NOMO-1 treated with DMSO at 0.1 percent for 48 hours (cell line): Measurements from ENCODE around the gene GIPC1.

ENCODE experiments used
- DNase-seq: peaks from one replicate; lab custom pipeline; 2025; ENCODE audit not compliant: unreplicated experiment; lab: John Stamatoyannopoulos, UW

Gene GIPC1

DNA sequence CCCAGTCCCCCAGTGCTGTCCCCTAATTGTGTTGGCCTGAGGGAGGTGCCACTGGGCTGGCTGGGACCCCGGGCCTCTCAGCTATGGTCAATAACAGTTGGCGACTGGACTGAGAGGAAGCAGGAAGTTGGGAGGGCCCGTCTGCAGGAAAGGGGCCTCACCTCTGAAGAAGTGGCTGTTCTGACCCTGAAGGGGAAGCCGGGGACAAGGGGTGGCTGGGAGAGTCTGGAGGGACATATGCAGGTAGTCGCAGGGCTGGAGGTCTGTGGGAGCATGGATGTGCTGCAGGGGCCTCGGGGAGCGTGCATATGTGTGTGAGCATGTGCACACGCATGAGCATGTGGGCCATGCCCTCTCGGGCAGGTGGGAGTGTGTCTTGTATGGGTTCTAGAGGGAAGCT is 56.9 kb downstream of the GIPC1 start:
- peak; percentile 16 for DNase-seq

DNA sequence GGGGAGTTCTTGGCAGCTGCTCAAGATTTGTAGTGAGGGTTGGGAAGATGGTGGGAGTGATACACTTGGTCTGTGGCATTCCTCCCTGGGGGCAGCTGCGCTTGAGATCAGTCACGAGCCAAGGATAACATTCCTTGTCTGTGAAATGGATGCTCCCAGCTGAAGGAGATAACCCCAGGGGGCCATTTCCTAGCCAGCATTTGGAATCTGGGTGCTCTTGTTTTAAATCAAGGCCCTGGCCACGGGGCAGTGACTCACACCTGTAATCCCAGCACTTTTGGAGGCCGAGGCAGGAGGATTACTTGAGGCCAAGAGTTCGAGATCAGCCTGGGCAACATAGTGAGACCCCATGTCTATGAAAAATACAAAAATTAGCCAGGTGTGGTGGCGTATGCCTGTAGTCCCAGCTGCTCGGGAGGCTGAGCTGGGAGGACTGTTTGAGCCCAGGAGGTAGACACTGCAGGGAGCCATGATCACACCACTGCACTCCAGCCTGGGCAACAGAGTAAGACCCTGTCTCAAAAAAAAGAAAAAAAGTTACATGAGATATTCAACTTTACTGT is 58.3 kb downstream of the GIPC1 start:
- DNase-seq: no peak

DNA sequence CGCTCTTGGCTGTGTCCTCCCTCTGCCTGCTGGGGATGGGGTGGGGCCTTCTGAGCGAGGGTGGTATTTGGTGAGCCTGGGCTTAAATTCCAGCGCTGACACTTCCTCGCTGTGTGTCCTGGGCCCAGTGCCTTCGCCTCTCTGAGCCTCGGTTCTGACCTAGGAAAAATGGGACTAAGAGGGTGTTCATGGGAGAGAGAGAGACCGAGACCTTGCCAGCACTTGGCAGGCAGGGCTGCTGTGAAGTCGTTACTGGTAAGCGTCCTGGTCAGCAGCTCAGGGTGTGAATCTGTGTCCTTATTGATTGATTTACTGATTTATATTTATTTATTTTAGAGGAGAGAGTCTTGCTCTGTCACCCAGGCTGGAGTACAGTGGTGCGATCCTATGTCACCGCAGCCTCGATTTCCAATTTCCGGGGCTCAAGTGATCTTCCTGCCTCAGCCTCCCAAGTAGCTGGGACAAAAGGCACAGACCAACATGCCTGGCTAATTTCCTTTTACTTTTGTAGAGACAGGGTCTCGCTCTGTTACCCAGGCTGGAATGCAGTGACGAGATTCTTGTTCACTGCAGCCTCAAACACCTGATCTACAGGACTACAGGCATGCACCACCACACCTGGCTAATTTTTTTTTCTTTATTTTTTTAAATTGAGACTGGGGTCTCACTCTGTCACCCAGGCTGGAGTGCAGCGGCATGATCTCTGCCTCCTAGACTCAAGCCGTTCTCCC is 60.4 kb downstream of the GIPC1 start:
- no peak for DNase-seq

DNA sequence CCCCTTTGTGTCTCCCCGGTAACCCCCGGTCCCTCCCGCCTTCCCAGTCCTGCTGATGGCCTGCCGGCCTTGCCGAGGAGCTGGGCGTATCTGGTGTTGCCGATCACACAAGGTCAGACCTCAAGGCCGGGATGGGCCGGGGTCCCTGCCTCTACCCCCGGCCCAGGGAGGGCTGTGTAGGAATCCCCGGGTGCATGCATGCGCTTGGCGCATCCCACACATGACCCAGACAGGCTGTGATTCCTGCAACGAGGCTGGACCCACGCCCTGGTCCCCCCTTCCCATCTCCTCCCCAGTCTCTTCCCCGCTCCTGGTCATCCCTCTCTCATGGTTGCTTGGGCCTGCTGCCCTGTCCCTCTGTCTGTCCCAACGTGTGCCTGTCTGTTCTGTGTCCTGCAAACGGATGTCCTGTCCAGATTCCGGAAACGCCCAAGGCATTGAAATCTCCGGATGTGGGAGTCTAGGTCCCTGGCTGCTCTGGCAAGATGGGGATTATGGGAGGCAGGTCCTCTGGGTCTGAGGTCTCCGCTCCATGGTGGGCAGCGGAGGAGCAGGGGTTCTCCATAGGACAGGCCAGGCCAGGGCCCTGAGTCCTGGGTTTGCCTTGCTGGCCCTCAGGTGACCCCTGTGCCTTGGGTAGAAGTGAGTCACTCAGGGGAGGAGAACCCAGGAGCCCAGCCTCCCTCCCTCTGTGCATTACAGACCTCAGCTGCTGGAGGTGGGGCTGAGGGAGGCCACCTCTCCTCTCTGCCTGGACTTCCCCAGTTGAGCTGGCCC is 61.2 kb downstream of the GIPC1 start:
- DNase-seq: peak; percentile 60

DNA sequence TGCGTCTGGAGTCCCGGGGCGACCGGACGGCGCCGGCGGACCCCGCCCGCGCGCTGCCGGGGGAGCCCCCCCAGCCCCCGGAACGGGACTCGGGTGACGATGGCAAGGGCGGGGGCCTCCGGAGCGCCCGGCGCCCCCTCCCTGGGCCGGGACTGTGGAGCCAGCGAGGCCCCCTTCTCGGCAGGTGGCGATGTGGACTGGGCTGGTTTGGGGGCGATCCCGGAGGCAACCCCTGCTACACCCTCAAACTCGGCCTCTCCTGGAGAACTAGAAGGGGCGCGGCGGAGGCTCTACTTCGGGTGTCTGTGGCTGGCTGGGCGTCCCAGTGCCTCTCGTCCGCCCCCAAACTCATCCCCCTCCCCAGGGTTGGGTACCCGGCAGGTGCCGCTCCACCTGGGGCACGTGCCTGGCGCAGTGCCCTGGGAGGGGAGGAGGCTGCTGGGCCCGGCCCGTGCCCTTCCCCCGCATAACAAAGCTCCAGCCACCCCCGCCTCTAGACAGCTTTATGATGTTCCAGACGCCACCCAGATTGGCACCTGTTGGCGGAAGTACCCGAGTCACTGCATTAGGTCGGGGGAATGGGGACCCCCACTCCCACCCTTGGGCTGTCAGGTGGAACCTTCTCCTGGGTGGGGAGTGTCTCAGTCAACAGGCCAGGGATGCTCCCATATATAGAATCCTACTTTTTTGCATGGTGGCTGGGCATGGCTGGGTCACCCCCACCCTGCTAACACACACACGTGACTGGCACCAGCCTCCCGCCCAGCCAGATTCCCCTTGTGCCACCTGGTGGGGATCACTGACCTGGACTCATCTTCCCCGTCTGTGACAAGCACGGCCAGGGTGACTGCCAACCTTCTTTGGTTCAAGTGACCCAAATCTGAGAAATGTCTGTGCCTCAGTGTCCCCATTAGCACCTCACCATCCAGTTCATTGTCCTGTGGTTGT is 62.1 kb downstream of the GIPC1 start:
- DNase-seq: no peak

DNA sequence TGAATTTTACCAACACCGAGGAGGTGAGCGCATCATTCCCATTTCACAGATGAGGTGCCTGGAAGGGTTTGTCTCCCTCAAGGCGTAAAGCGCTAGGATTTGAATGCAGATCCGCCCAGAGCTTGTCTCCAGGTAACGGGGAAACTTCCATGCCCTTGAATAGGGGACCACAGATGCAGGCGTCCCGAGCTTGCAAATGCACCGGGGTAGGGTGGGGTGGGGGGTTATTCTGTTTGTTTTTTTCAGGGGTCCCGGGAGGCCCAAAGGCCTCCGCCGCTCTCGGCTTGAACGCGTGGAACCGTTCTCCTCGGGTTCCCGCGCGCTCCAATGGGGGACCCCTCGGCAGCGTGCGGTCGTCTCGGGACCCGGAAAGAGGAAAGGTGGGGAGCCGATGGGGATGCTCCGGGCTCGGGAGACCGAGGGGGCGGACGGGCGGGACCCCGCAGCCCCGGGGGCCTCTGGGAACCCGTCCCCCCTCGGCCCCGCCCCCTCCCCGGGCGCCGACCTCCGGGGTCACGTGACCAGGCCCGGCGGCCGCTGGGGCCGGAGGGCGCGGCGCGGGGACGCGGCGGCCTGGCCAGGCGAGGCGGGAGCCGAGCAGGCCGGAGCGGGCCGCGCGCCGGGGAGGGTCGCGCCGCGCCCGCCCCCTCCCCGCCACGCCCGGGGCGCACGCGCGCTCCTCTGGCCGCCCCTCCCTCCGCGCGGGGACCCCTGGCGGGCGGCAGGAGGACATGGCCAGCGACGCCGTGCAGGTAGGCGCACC is 63.0 kb downstream of the GIPC1 start, which contains the start of gene PKN1:
PKN1 (plus strand) TSS at position 516 of the 763 bp plus-strand sequence; CDS start at position 732, 216 bp downstream.
- no peak for DNase-seq

DNA sequence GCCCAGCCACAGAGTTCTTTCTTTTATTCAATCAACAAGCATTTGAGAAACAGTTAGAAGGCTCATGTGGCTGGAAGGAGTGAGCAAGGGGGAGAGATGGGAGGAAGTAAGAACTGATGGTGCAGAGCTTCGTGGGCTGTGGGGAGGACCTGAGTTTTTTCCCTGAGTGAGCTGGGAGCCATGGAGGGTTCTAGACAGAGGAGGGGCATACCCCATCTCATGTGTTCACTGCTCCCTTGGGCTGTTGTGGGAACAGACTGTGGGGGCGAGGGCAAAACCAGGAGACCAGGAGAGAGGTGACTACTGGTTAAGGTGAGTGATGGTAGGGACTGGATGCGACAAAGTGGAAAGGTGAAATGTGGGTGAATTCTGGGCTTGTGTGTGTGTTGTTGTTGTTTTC is 65.2 kb downstream of the GIPC1 start:
- no peak for DNase-seq

DNA sequence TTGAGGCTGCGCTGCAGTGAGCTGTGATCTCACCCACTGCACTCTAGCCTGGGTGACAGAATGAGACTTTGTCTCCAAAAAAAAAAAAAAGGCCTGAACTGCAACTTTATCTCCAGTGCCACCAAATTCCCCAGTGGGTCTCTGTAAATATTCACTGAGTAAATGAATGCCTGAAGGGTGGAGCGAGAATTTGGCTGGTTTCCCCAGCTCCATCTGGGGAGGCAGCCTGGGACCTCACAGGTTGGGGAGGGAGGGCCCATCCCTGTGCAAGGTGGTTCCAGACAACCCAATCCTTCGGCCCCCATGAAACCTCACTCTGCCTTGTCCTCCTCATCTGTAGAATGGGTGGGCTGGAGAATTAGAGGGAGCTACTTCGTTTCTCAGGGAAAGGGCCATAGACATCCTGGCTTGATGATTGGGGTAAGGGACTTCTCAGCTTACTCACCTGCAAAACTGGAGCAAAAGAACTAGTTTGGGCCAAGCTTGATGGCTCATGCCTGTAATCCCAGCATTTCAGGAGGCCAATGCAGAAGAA is 67.0 kb downstream of the GIPC1 start:
- no peak for DNase-seq
